Suprapubic skin (tissue), 4 donors: Measurements from ENCODE around the gene ANKRD34C.

Experiments
- EP300 ChIP-seq: sonication (generic); formaldehyde crosslinking; IDR thresholded peaks from one replicate; pipeline ENCODE4 v1.6.1; 2017; ENCODE audit warnings: antibody characterized with exemption
- POLR2A ChIP-seq, 2 donors: fragments of 450-650 bp; IDR thresholded peaks; one replicate each; pipeline ENCODE4 v1.6.1; 2017; ENCODE audit warnings: antibody characterized with exemption in 2 of 2, mild to moderate bottlenecking in 2 of 2, moderate library complexity in 2 of 2
- POLR2AphosphoS5 ChIP-seq, 3 donors: sonication (generic); formaldehyde crosslinking; IDR thresholded peaks; one replicate each; pipeline ENCODE4 v1.6.1; 2017; ENCODE audit warnings: antibody characterized with exemption in 3 of 3
- TF ChIP-seq, protein P1 (sequence below), 2 donors: fragments of 200-600 bp in 1 of 2; fragments of 450-650 bp in 1 of 2; sonication (generic) in 1 of 2; IDR thresholded peaks; one replicate each; pipeline ENCODE4 v1.5.1; 2016 to 2019; ENCODE audit warnings: antibody characterized with exemption in 2 of 2, mild to moderate bottlenecking in 1 of 2, moderate library complexity in 1 of 2

DNA sequence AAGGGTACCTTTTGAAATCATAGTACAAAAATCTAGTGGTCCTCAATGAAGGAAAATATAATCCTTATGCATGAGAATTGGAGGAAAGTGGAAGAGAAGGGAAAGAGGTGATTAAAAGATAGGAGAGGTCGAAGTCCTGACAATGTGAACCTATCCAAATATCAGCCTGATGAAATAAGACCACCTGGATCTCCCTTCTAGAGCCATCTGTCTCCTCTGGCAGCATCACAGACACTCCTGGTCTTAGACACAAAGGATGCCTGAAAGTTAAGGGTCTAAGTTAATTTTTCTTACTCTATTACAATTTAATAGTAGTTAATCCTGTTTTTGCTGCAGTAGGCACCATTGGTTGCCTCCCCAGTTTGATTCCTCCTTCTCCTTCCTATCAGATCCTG, 17.3 kb downstream of the ANKRD34C start:
- TF ChIP-seq, protein P1, sequence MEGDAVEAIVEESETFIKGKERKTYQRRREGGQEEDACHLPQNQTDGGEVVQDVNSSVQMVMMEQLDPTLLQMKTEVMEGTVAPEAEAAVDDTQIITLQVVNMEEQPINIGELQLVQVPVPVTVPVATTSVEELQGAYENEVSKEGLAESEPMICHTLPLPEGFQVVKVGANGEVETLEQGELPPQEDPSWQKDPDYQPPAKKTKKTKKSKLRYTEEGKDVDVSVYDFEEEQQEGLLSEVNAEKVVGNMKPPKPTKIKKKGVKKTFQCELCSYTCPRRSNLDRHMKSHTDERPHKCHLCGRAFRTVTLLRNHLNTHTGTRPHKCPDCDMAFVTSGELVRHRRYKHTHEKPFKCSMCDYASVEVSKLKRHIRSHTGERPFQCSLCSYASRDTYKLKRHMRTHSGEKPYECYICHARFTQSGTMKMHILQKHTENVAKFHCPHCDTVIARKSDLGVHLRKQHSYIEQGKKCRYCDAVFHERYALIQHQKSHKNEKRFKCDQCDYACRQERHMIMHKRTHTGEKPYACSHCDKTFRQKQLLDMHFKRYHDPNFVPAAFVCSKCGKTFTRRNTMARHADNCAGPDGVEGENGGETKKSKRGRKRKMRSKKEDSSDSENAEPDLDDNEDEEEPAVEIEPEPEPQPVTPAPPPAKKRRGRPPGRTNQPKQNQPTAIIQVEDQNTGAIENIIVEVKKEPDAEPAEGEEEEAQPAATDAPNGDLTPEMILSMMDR (IDR thresholded peaks at IDR 0.05) = no peak
- TF ChIP-seq EP300 = no peak
- TF ChIP-seq POLR2AphosphoS5 (IDR thresholded peaks at IDR 0.05) = no peak
- no peak for TF ChIP-seq POLR2A (IDR thresholded peaks at IDR 0.05)
